Rectal smooth muscle tissue (tissue), 1 donor: ENCODE results near the gene RNF14.

Experiments
- H3K27ac ChIP-seq: one replicate; pipeline ENCODE4 v1.7.0; 2013; ENCODE audit warnings: low read depth, low read length, inconsistent platforms
- H3K27me3 ChIP-seq: one replicate; pipeline ENCODE4 v1.7.0; 2013; ENCODE audit warnings: low read length; ENCODE audit not compliant: control insufficient read depth, insufficient read depth
- H3K36me3 ChIP-seq: one replicate; pipeline ENCODE4 v1.7.0; 2013; ENCODE audit warnings: low read length; ENCODE audit not compliant: control insufficient read depth, insufficient read depth
- H3K4me1 ChIP-seq: one replicate; pipeline ENCODE4 v1.7.0; 2013; ENCODE audit warnings: low read length; ENCODE audit not compliant: control insufficient read depth, insufficient read depth
- H3K4me3 ChIP-seq: one replicate; pipeline ENCODE4 v1.7.0; 2013; ENCODE audit warnings: low read length
- H3K9ac ChIP-seq: one replicate; pipeline ENCODE4 v1.7.0; 2013; ENCODE audit warnings: low read length

Gene RNF14

DNA sequence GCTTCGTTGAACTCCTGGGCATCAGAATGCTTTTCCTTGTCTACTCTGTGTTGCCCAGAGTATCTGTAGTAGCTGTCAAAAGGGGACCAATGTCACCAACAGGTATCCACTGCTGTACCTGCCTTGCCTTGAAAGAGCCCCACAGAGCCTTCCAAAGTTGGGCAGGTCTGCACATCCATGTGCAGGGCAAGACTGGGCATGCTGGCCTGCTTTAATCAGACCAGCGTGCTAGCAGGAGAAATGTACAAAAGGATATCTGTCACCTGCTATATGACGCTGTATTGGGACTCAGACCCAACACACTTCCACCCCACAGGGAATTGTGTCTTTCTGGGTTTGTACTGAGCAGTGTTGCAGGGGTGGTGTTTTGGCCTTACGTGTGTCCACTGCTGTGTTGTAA is 33.4 kb upstream of the RNF14 start:
- H3K4me3 ChIP-seq, result no peak overlapping the region
- no peak overlapping the region for H3K27ac ChIP-seq
- H3K36me3 ChIP-seq, result peaks cover 57% of the 10 kb centered on the region
- H3K27me3 ChIP-seq, result no peaks in the 10 kb centered on the region
- H3K9ac ChIP-seq, result no peak overlapping the region
- H3K4me1 ChIP-seq, result no peaks in the 10 kb centered on the region

DNA sequence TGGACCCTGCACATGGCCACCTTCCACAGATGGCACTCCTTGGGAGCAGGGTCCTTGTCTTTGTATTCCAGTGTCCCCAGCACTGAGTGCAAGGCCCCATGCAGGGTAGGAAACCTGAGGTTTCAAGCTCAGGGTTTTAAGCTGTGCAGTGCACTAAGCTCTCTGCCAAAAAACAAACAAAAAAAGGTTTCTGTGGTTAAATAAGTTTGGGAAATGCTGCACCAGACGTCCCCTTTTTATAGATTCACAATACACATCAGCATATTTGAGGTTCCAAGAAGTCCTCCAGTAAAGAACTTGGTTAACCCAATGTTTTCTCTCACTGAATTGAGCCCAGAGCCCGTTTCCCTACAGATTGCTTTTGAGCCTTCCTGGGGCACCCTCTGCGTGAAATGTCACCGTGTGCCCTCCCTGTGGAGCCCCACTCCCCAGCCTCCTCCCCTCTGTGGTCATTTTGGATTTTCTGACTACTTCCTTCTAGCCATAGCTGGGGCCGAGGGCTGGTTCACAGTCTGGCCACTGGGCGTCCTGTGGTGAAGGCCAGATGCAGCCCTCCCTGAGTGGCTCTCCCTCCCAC is 28.1 kb upstream of the RNF14 start:
- no peaks in the 10 kb centered on the region for H3K27me3 ChIP-seq
- H3K4me3 ChIP-seq, result no peak overlapping the region
- peaks cover 22% of the 10 kb centered on the region for H3K36me3 ChIP-seq
- H3K4me1 ChIP-seq, result peaks cover 4% of the 10 kb centered on the region
- H3K9ac ChIP-seq, result no peak overlapping the region
- H3K27ac ChIP-seq, result no peak overlapping the region

DNA sequence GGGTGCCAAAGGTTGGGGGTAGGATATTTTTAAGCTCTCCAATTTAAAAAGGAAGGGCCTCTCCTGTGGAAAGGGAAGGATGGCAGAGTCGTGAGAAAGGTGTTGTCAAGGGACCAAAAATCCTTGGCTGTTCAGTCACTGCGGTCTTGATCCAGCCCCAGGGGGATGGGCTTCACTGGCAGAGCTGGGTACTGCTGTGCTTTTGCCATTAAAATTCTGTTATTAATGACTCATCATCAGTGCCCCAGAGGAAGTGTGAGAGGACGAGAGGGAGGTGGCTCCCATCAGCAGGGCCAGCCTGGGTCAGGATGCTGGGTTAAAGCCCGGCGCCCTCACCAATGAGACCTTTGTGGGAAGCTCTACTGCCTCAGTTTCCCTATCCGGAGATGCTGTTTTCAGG is 27.6 kb upstream of the RNF14 start:
- peaks cover 6% of the 10 kb centered on the region for H3K4me1 ChIP-seq
- H3K27me3 ChIP-seq, result no peaks in the 10 kb centered on the region
- H3K9ac ChIP-seq, result no peak overlapping the region
- H3K4me3 ChIP-seq, result no peak overlapping the region
- peaks cover 22% of the 10 kb centered on the region for H3K36me3 ChIP-seq
- no peak overlapping the region for H3K27ac ChIP-seq

GRCh38 chr5:141941779-141942178 is 27.1 kb upstream of the RNF14 start:
- no peak overlapping the region for H3K4me3 ChIP-seq
- peaks cover 19% of the 10 kb centered on the region for H3K36me3 ChIP-seq
- no peaks in the 10 kb centered on the region for H3K27me3 ChIP-seq
- no peak overlapping the region for H3K27ac ChIP-seq
- peaks cover 6% of the 10 kb centered on the region for H3K4me1 ChIP-seq
- H3K9ac ChIP-seq, result no peak overlapping the region

- Histone ChIP-seq H3K9ac (no peak overlapping the region), H3K4me1 (peaks cover 6% of the 10 kb centered on the region), H3K4me3 (no peak overlapping the region), H3K27me3 (no peaks in the 10 kb centered on the region), H3K36me3 (peaks cover 14% of the 10 kb centered on the region), H3K27ac (no peak overlapping the region)
These were observed 26.6 kb upstream of the RNF14 start for GRCh38 chr5:141942185-141942857.

- H3K27ac ChIP-seq, result no peak overlapping the region
- no peak overlapping the region for H3K9ac ChIP-seq
These were observed 24.8 kb upstream of the RNF14 start for GRCh38 chr5:141944076-141944475.

GRCh38 chr5:141945511-141946051 is 23.3 kb upstream of the RNF14 start:
- Histone ChIP-seq H3K27ac (no peak overlapping the region), H3K4me3 (no peak overlapping the region), H3K9ac (no peak overlapping the region)

More at GRCh38 chr5:141944076-141944475, 24.8 kb upstream of the RNF14 start:
- Histone ChIP-seq H3K4me3 (no peak overlapping the region), H3K27me3 (no peaks in the 10 kb centered on the region), H3K36me3 (peaks cover 7% of the 10 kb centered on the region), H3K4me1 (peaks cover 6% of the 10 kb centered on the region)

GRCh38 chr5:141947316-141947715 is 21.6 kb upstream of the RNF14 start:
- Histone ChIP-seq H3K36me3 (no peaks in the 10 kb centered on the region), H3K27ac (no peak overlapping the region), H3K9ac (no peak overlapping the region), H3K27me3 (no peaks in the 10 kb centered on the region), H3K4me1 (peaks cover 4% of the 10 kb centered on the region), H3K4me3 (no peak overlapping the region)

More at GRCh38 chr5:141945511-141946051, 23.3 kb upstream of the RNF14 start:
- peaks cover 6% of the 10 kb centered on the region for H3K4me1 ChIP-seq
- no peaks in the 10 kb centered on the region for H3K27me3 ChIP-seq
- peaks cover under 1% of the 10 kb centered on the region for H3K36me3 ChIP-seq

DNA sequence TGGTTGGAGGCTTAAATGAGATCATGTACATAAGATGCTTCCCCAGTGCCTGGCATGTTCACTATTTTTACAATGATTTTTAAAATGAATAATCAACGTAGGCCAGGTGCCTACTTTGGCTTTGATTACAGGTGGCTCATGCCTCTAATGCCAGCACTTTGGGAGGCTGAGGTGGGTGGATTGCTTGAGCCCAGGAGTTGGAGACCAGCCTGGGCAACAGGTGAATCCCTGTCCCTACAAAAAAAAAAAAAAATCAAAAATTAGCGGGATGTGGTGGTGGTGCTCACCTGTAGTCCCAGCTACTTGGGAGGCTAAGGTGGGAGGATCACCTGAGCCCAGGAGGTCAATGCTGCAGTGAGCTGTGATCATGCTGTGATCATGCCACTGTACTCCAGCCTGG is 20.1 kb upstream of the RNF14 start:
- peaks cover 4% of the 10 kb centered on the region for H3K4me1 ChIP-seq

DNA sequence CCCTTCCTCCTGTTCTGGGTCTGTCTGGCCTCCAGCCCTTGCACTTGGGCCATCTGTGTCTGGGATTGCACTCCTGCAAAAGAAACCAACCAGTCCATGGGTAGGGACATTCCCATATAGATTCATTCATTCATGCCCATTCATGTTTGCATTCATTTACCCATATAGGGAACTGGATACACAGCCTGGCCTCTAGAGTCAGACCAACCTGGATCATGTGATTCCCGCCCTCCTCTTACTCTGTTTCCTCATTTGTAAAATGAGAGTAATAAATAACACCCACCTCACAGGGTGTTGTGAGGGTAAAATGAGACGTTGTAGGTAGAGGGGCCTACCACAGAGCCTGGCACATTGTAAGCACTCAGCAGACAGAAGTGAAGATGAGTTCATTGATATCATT is 19.4 kb upstream of the RNF14 start:
- Histone ChIP-seq H3K4me1 (peaks cover 4% of the 10 kb centered on the region), H3K9ac (no peak overlapping the region), H3K27me3 (no peaks in the 10 kb centered on the region), H3K4me3 (no peak overlapping the region), H3K36me3 (no peaks in the 10 kb centered on the region), H3K27ac (no peak overlapping the region)

More for the DNA sequence above, 20.1 kb upstream of the RNF14 start:
- no peak overlapping the region for H3K4me3 ChIP-seq
- H3K36me3 ChIP-seq, result no peaks in the 10 kb centered on the region
- no peak overlapping the region for H3K9ac ChIP-seq
- no peaks in the 10 kb centered on the region for H3K27me3 ChIP-seq
- no peak overlapping the region for H3K27ac ChIP-seq

DNA sequence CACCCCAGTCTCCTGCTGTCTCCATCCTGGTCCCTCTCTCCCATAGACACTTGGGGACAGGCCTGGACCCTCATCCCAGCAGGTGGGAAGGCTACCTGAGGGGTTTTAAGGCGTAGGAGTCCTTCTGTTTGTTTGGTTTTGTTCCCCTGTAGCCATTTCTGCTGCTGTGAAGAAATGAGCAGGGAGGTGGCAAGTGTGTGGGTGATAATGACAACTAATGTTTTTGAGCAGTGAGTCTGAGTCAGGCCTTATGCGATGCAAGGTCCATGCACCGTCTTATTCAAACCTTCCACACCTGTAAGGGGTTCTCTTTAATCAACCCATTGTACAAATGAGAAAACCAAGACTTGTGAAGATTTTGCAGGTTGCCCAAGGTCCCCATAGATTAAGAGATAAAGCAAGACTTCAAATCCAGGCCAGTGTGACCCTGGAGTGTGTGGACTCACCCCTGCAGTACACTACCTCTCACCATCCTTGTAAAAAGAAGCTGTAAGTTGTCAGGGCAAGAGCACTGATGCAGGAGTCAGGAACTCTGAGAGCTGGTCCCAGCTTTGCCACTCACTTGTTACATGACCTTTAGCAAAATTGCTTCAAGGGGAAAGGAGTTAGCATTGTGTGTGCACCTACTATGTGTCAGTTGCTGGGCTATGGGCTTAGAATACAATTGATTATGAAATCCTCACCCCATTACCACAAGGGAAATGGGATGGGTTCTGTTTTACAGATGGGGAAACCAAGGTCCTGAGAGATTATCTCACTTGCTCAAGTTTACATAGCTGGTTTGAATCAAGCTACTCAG is 18.5 kb upstream of the RNF14 start:
- peaks cover 4% of the 10 kb centered on the region for H3K4me1 ChIP-seq
- H3K27ac ChIP-seq, result no peak overlapping the region

GRCh38 chr5:141951332-141951781 is 17.5 kb upstream of the RNF14 start:
- no peaks in the 10 kb centered on the region for H3K27me3 ChIP-seq
- H3K4me3 ChIP-seq, result no peak overlapping the region
- H3K36me3 ChIP-seq, result no peaks in the 10 kb centered on the region
- H3K27ac ChIP-seq, result no peak overlapping the region
- H3K9ac ChIP-seq, result no peak overlapping the region
- H3K4me1 ChIP-seq, result no peaks in the 10 kb centered on the region

More for the DNA sequence above, 18.5 kb upstream of the RNF14 start:
- Histone ChIP-seq H3K27me3 (no peaks in the 10 kb centered on the region), H3K4me3 (no peak overlapping the region), H3K9ac (no peak overlapping the region), H3K36me3 (no peaks in the 10 kb centered on the region)
